IMR-90 (cell line): ENCODE data around the gene GARIN5A. TPM values are rescaled to one million over a fixed set of nuclear protein-coding genes. Genes with fewer than 3 reads are reported as not detected.

Source experiments
- ATAC-seq: fragments of 200-7000 bp; cut with Tn5 transposase; 2 replicates; pipeline ENCODE4 v1.9.1; 2020; ENCODE audit warnings: low read depth, mild to moderate bottlenecking, moderate library complexity
- BruUV-seq: library from RNA; stranded (reverse); fragments of 400-500 nt; replicated peaks from 2 replicates; lab custom pipeline; 2021; lab: Mats Ljungman, UMichigan
- CTCF ChIA-PET: fragments of 300-600 bp; formaldehyde crosslinking; extraction: SDS; loops from one replicate; lab custom pipeline; 2021; ENCODE audit warnings: antibody characterized with exemption; lab: Yijun Ruan, JAX
- POLR2A ChIA-PET: fragments of 300-600 bp; sonication (Branson Sonifier 250); formaldehyde crosslinking; loops from one replicate; lab custom pipeline; 2022; ENCODE audit warnings: antibody characterized with exemption; ENCODE audit not compliant: unreplicated experiment; lab: Charles Lee
- DNase-seq: peaks from one replicate; pipeline ENCODE4 v3.0.0; 2013
- H2AFZ ChIP-seq: replicated peaks from 2 replicates; pipeline ENCODE3; 2013; ENCODE audit warnings: low read length, mild to moderate bottlenecking; ENCODE audit not compliant: poor library complexity
- H2AK5ac ChIP-seq: 2 replicates; pipeline ENCODE4 v1.6.1; 2013; ENCODE audit warnings: low read depth, low read length, inconsistent platforms
- H2AK9ac ChIP-seq: replicated peaks from 2 replicates; pipeline ENCODE3; 2013; ENCODE audit warnings: mild to moderate bottlenecking, low read depth, low read length, moderate library complexity; ENCODE audit not compliant: poor library complexity
- H2BK120ac ChIP-seq: 2 replicates; pipeline ENCODE4 v1.6.1; 2013; ENCODE audit warnings: low read depth, low read length, inconsistent platforms
- H2BK15ac ChIP-seq: 3 replicates; pipeline ENCODE4 v1.6.1; 2013; ENCODE audit warnings: low read depth, low read length, inconsistent platforms
- H2BK20ac ChIP-seq: 2 replicates; pipeline ENCODE4 v1.6.1; 2013; ENCODE audit warnings: low read depth, mild to moderate bottlenecking, inconsistent platforms, low read length, moderate library complexity
- H2BK5ac ChIP-seq: 2 replicates; pipeline ENCODE4 v1.6.1; 2013; ENCODE audit warnings: mild to moderate bottlenecking, low read depth, low read length, inconsistent platforms; ENCODE audit not compliant: poor library complexity, severe bottlenecking
- H3K14ac ChIP-seq: replicated peaks from 2 replicates; pipeline ENCODE4 v1.6.1; 2013; ENCODE audit warnings: low read depth, low read length, inconsistent platforms
- H3K18ac ChIP-seq: 2 replicates; pipeline ENCODE4 v1.6.1; 2013; ENCODE audit warnings: low read depth, low read length, control low read depth
- H3K23ac ChIP-seq: 2 replicates; pipeline ENCODE4 v1.6.1; 2013; ENCODE audit warnings: low read depth, low read length, inconsistent platforms
- H3K27ac ChIP-seq: 2 replicates; pipeline ENCODE4 v1.5.1; 2013; ENCODE audit warnings: mild to moderate bottlenecking, control low read depth, low read length; ENCODE audit not compliant: insufficient read depth
- H3K27me3 ChIP-seq: 2 replicates; pipeline ENCODE4 v1.6.1; 2013; ENCODE audit warnings: low read length; ENCODE audit not compliant: control insufficient read depth, insufficient read depth
- H3K36me3 ChIP-seq: 2 replicates; pipeline ENCODE4 v1.6.1; 2013; ENCODE audit warnings: low read length, mixed read lengths; ENCODE audit not compliant: control insufficient read depth, insufficient read depth
- H3K4ac ChIP-seq: 2 replicates; pipeline ENCODE4 v1.6.1; 2013; ENCODE audit warnings: low read depth, low read length, inconsistent platforms
- H3K4me1 ChIP-seq: 2 replicates; pipeline ENCODE4 v1.6.1; 2013; ENCODE audit warnings: low read length, mixed read lengths; ENCODE audit not compliant: control insufficient read depth, insufficient read depth
- H3K4me2 ChIP-seq: 2 replicates; pipeline ENCODE4 v1.6.1; 2013; ENCODE audit warnings: low read depth, mild to moderate bottlenecking, control low read depth, low read length, moderate library complexity
- H3K4me3 ChIP-seq: 2 replicates; pipeline ENCODE4 v1.5.1; 2013; ENCODE audit warnings: low read depth, mild to moderate bottlenecking, control low read depth, low read length, moderate library complexity; ENCODE audit not compliant: insufficient read depth
- H3K56ac ChIP-seq: 2 replicates; pipeline ENCODE4 v1.6.1; 2013; ENCODE audit warnings: low read length, inconsistent platforms; ENCODE audit not compliant: insufficient read depth; ENCODE audit errors: extremely low read depth
- H3K79me1 ChIP-seq, 2 experiments: 2 replicates each; pipeline ENCODE4 v1.6.1; 2013; ENCODE audit warnings: low read length in 2 of 2, inconsistent platforms in 1 of 2, low read depth in 1 of 2
- H3K9ac ChIP-seq: 2 replicates; pipeline ENCODE4 v1.6.1; 2013; ENCODE audit warnings: low read depth, low read length, control low read depth
- H3K9me1 ChIP-seq: 2 replicates; pipeline ENCODE4 v1.6.1; 2013; ENCODE audit warnings: low read length, inconsistent platforms; ENCODE audit not compliant: insufficient read depth
- H3K9me3 ChIP-seq: 2 replicates; pipeline ENCODE4 v1.6.1; 2013; ENCODE audit warnings: low read length; ENCODE audit not compliant: control insufficient read depth, insufficient read depth
- H4K20me1 ChIP-seq: 2 replicates; pipeline ENCODE4 v1.6.1; 2013; ENCODE audit warnings: low read length, inconsistent platforms; ENCODE audit not compliant: insufficient read depth
- H4K5ac ChIP-seq: 2 replicates; pipeline ENCODE4 v1.6.1; 2013; ENCODE audit warnings: mild to moderate bottlenecking, low read depth, low read length, control low read depth
- H4K8ac ChIP-seq, 2 experiments: 2 replicates each; pipeline ENCODE4 v1.6.1; 2013; ENCODE audit warnings: low read depth in 2 of 2, low read length in 2 of 2, control low read depth in 1 of 2, inconsistent platforms in 1 of 2
- H4K91ac ChIP-seq: 2 replicates; pipeline ENCODE4 v1.6.1; 2013; ENCODE audit warnings: low read depth, low read length, inconsistent platforms; ENCODE audit not compliant: insufficient read depth
- BHLHE40 ChIP-seq: fragments of 150-350 bp; IDR thresholded peaks from 2 replicates; pipeline ENCODE4 v1.6.1; 2016; ENCODE audit warnings: mild to moderate bottlenecking, low read depth, low read length
- CEBPB ChIP-seq: IDR thresholded peaks from 2 replicates; pipeline ENCODE4 v1.6.1; 2012; ENCODE audit warnings: low read depth, low read length, improper control_type of control experiment
- CHD1 ChIP-seq: IDR thresholded peaks from 2 replicates; pipeline ENCODE4 v1.6.1; 2012; ENCODE audit warnings: low read depth, low read length, improper control_type of control experiment
- ELK1 ChIP-seq: fragments of 150-350 bp; IDR thresholded peaks from 2 replicates; pipeline ENCODE4 v1.6.1; 2016; ENCODE audit warnings: low read depth, mild to moderate bottlenecking, low read length, moderate library complexity, borderline replicate concordance
- FOS ChIP-seq: fragments of 150-350 bp; IDR thresholded peaks from 2 replicates; pipeline ENCODE4 v1.6.1; 2016; ENCODE audit warnings: low read depth, low read length
- MAFK ChIP-seq: IDR thresholded peaks from 2 replicates; pipeline ENCODE4 v1.6.1; 2012; ENCODE audit warnings: low read depth, low read length, improper control_type of control experiment
- MAZ ChIP-seq: IDR thresholded peaks from 2 replicates; pipeline ENCODE4 v1.6.1; 2012; ENCODE audit warnings: low read depth, mild to moderate bottlenecking, low read length, improper control_type of control experiment, moderate library complexity, borderline replicate concordance
- MXI1 ChIP-seq: IDR thresholded peaks from 2 replicates; pipeline ENCODE4 v1.6.1; 2012; ENCODE audit warnings: low read depth, mild to moderate bottlenecking, low read length, moderate library complexity, borderline replicate concordance
- NFE2L2 ChIP-seq: fragments of 150-350 bp; IDR thresholded peaks from 2 replicates; pipeline ENCODE4 v1.6.1; 2016; ENCODE audit warnings: low read depth, mild to moderate bottlenecking, low read length
- POLR2A ChIP-seq: IDR thresholded peaks from 2 replicates; pipeline ENCODE4 v1.6.1; 2012; ENCODE audit warnings: mild to moderate bottlenecking, low read depth, low read length
- RAD21 ChIP-seq: IDR thresholded peaks from 2 replicates; pipeline ENCODE4 v1.6.1; 2012; ENCODE audit warnings: low read length, improper control_type of control experiment
- RCOR1 ChIP-seq: IDR thresholded peaks from 2 replicates; pipeline ENCODE4 v1.6.1; 2012; ENCODE audit warnings: mild to moderate bottlenecking, low read length, improper control_type of control experiment; ENCODE audit not compliant: insufficient replicate concordance
- RFX5 ChIP-seq: IDR thresholded peaks from 2 replicates; pipeline ENCODE4 v1.8.0; 2012; ENCODE audit warnings: low read depth, mild to moderate bottlenecking, low read length, moderate library complexity
- SMC3 ChIP-seq: fragments of 150-350 bp; IDR thresholded peaks from 2 replicates; pipeline ENCODE4 v1.6.1; 2016; ENCODE audit warnings: low read depth, mild to moderate bottlenecking, antibody characterized with exemption, low read length, moderate library complexity
- USF2 ChIP-seq: fragments of 150-350 bp; IDR thresholded peaks from 2 replicates; pipeline ENCODE4 v1.6.1; 2017; ENCODE audit warnings: mild to moderate bottlenecking, antibody characterized with exemption, low read length, low read depth
- WGBS, 2 experiments: methylation state at CpG; one replicate each; pipeline versions ENCODE4 v1.1.5 to v1.1.7; 2013; ENCODE audit warnings: missing lambda C conversion rate in 2 of 2; ENCODE audit not compliant: insufficient read length in 1 of 2; ENCODE audit errors: extremely low coverage in 2 of 2; 5-methylcytosine and 5-hydroxymethylcytosine counted together
- dilution Hi-C: fragments of 300-500 bp; cut with HindIII; formaldehyde crosslinking; loops from one replicate; pipeline ENCODE4 v1.14.3; 2018; ENCODE audit warnings: low sequenced_read_pairs; ENCODE audit not compliant: unreplicated experiment
- in situ Hi-C: fragments of 300-500 bp; cut with MboI; formaldehyde crosslinking; loops from 3 replicates; pipeline ENCODE4 v1.14.3; 2019; ENCODE audit warnings: low sequenced_read_pairs, inconsistent platforms, mixed read lengths
- intact Hi-C: fragments of 100-400 bp; cut with micrococcal nuclease; formaldehyde crosslinking; loops from 2 replicates; pipeline ENCODE4 v1.10.0; 2022
- polyA plus RNA-seq, 3 experiments: library from polyadenylated mRNA; depleted of rRNA; stranded (reverse); fragments of >200 nt; gene quantifications; 2 replicates each; pipeline ENCODE4 v1.2.3, GENCODE V29; 2012; ENCODE audit warnings: low replicate concordance in 1 of 3
- total RNA-seq: library from RNA; depleted of rRNA; stranded (reverse); fragments of >200 nt; gene quantifications from 2 replicates; pipeline ENCODE4 v1.2.3, GENCODE V29; 2012
- TF ChIP-seq, protein P1 (sequence below): conservative IDR thresholded peaks from 2 replicates; pipeline ENCODE4 v1.5.1; 2012; ENCODE audit warnings: mild to moderate bottlenecking, low read depth, low read length, improper control_type of control experiment

GARIN5A gene
- total and polyA plus RNA-seq, 2 of the 4 experiments (the other 2 are of a cell fraction): 0.53 TPM; not detected in 1

GRCh38 chr19:50515168-50515561 is 38.5 kb upstream of the GARIN5A start:
- H3K27ac ChIP-seq: no peak overlapping the region
- in situ Hi-C loops (no loop called here), dilution Hi-C loops (no loop called here), intact Hi-C loops (no loop called here)
- H3K56ac ChIP-seq: no peak overlapping the region
- no peak overlapping the region for H3K14ac ChIP-seq
- WGBS, 2 experiments: 62% methylated on average over 3 of the region's 11 CpGs; no CpG with 5 or more reads in 1 of the 2 experiments
- H3K4me2 ChIP-seq: no peak overlapping the region
- H2BK20ac ChIP-seq: no peak overlapping the region
- H3K4me1 ChIP-seq: peaks cover under 1% of the 10 kb centered on the region
- H4K20me1 ChIP-seq: no peaks in the 10 kb centered on the region
- no peaks in the 10 kb centered on the region for H3K36me3 ChIP-seq
- H4K5ac ChIP-seq: no peak overlapping the region
- no peaks in the 10 kb centered on the region for H3K9me3 ChIP-seq
- no peak overlapping the region for H4K8ac ChIP-seq
- no peak overlapping the region for H3K4me3 ChIP-seq
- no peak overlapping the region for H2AK9ac ChIP-seq
- ChIA-PET POLR2A (no interaction called here), CTCF (no interaction called here)
- no peak overlapping the region for H2BK15ac ChIP-seq
- no peak overlapping the region for H3K4ac ChIP-seq
- no peaks in the 10 kb centered on the region for H3K27me3 ChIP-seq
- BruUV-seq: no TSS peak
- DNase-seq (no peak), ATAC-seq (no peak)
- H4K91ac ChIP-seq: no peak overlapping the region
- H2AFZ ChIP-seq: no peak overlapping the region
- H3K18ac ChIP-seq: no peak overlapping the region
- no peak overlapping the region for H3K9ac ChIP-seq
- no peak overlapping the region for H2AK5ac ChIP-seq
- no peak overlapping the region for H3K23ac ChIP-seq
- H3K79me1 ChIP-seq: peaks cover 5 to 7% of the 10 kb centered on the region in 2 experiments; a peak in 3 of 4 replicates
- H2BK5ac ChIP-seq: no peak overlapping the region
- TF ChIP-seq ELK1 (no peak), RFX5 (no peak), BHLHE40 (no peak), RCOR1 (no peak), MAZ (no peak), USF2 (no peak), MXI1 (no peak), CEBPB (no peak), MAFK (no peak), POLR2A (no peak), CHD1 (no peak), RAD21 (no peak), SMC3 (no peak), FOS (no peak), NFE2L2 (no peak)
- TF ChIP-seq, protein P1, sequence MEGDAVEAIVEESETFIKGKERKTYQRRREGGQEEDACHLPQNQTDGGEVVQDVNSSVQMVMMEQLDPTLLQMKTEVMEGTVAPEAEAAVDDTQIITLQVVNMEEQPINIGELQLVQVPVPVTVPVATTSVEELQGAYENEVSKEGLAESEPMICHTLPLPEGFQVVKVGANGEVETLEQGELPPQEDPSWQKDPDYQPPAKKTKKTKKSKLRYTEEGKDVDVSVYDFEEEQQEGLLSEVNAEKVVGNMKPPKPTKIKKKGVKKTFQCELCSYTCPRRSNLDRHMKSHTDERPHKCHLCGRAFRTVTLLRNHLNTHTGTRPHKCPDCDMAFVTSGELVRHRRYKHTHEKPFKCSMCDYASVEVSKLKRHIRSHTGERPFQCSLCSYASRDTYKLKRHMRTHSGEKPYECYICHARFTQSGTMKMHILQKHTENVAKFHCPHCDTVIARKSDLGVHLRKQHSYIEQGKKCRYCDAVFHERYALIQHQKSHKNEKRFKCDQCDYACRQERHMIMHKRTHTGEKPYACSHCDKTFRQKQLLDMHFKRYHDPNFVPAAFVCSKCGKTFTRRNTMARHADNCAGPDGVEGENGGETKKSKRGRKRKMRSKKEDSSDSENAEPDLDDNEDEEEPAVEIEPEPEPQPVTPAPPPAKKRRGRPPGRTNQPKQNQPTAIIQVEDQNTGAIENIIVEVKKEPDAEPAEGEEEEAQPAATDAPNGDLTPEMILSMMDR: no peak
- no peaks in the 10 kb centered on the region; the same call in 1 of the 2 replicates for H3K9me1 ChIP-seq
- H2BK120ac ChIP-seq: no peak overlapping the region
